ENCODE measurements around the gene BTBD10.
"Not testable (repeated sequence)": the region's sequence is repeated elsewhere in the genome, so short reads cannot be mapped to it uniquely, and the experiment has no call there.

Gene BTBD10

GRCh38 chr11:13440100-13440855 lies 22.7 kb downstream of the BTBD10 start:
- peak; percentile 64 to 68 for DNase-seq (ENCODE audit: low read depth in 2 of 2)

DNA sequence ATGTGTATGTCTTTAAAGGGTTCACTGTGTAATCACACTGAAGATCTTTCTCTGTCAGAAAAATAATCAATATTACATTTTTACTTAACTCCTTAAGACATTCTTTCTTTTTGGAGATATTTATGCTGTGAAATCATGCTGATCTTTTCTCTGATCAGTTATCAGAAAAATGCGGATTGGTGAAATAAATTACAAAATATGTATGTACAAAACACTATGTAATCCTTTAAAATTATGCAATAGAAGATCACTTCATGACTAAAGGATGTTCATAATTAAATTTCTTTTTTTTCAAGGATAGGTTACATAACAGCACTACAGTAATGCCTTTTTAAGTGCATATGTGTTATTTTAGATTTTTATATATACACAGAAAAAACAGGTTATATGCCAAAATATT lies 24.7 kb downstream of the BTBD10 start:
- no peak for DNase-seq (ENCODE audit: low read depth in 2 of 2)

DNA sequence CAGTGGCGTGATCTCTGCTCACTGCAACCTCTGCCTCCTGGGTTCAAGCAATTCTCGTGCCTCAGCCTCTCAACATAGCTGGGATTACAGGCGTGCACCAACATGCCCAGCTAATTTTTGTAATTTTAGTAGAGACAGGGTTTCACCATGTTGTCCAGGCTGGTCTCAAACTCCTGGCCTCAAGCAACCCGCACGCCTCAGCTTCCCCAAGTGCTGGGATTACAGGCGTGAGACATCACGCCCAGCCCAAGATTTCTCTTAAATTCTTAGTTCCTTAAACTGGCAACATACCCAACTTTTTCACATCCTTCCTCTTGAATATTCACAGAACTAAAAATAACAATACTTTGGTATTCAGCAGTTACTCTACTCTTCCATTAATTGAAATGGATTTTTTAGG lies 26.2 kb downstream of the BTBD10 start:
- DNase-seq (ENCODE audit: low read depth in 2 of 2): not testable (repeated sequence)

- no peak for DNase-seq (ENCODE audit: low read depth in 2 of 2)
Measured at GRCh38 chr11:13434247-13435205, 28.5 kb downstream of the BTBD10 start.

GRCh38 chr11:13433437-13433836 lies 29.6 kb downstream of the BTBD10 start:
- no peak for DNase-seq (ENCODE audit: low read depth in 2 of 2)

- no peak for DNase-seq (ENCODE audit: low read depth in 2 of 2)
Measured at GRCh38 chr11:13429836-13430235, 33.2 kb downstream of the BTBD10 start.

DNA sequence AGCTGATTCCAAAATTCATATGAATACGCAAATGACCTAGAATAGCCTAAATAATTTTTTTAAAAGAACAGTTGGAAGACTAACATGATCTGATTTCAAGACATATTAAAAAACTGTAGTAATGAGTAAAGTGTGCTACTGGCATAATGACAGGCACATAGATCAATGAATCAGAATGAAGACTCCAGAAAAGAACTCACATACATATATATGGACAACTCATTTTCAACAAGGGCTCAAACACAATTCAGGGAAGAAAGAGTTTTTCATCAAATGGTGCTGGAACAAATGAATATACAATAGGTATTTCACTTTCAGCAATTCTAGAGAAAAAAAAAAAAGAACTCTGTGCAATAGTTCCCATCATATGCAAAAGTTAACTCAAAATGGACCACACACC lies 33.7 kb downstream of the BTBD10 start:
- no peak for DNase-seq (ENCODE audit: low read depth in 2 of 2)

DNA sequence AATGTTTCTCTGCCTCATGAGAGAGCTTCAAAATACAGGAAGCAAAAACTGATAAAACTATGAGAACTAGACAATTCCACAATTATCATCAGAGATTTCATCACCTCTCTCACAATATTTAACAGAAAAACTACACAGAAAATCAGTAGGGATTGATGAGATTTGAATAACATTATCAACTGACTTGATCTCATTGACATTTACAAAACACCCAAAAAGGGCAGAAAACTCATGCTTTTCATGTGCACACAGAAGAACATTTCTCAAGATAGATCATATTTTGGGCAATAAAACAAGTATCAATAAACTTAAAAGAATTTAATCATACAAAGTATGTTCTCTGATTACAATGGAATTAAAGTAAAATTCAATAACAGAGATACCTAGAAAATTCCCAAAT lies 35.6 kb downstream of the BTBD10 start:
- DNase-seq (ENCODE audit: low read depth in 2 of 2): no peak

DNA sequence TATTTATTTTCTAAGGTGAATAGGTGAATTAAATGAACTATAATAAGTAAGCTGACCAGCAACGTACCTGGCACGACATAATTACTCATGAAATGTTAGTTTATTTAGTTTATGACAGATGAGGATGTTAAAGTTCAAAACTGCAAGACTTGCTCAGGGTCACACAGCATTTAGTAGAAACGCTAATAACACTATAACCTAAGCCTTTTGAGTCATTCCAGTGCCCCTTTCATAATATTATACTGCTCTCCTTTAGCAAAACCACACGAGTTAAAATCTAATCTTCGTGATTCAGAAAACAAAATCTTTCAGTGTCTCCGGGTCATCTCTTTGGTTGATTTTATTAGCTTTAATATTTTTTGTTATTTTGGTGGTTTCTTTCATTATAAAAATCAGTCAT lies 39.6 kb downstream of the BTBD10 start:
- DNase-seq (ENCODE audit: low read depth in 2 of 2): no peak

GRCh38 chr11:13421561-13421960 lies 41.5 kb downstream of the BTBD10 start:
- DNase-seq (ENCODE audit: low read depth in 2 of 2): no peak

DNA sequence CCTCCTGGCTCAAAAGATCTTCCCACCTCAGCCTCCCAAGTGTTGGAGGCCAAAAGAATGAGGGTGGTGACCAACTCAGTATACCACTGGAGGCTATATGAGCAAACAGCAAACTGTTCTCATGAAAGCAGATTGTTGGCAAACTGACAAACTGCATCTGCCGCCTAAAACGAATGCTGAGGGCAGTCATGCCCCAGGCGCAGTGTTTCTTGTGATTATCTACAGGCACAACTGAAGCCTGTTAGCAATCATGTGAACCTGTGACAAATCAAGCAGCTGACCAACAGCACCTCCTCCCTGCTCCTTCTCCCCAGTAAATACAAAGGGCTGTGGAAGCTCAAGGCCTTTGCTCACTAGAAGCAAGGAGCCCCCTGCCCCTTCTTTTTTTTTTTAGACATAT lies 47.8 kb downstream of the BTBD10 start:
- DNase-seq (ENCODE audit: low read depth in 2 of 2): no peak

GRCh38 chr11:13405220-13405619 lies 57.8 kb downstream of the BTBD10 start:
- no peak for DNase-seq (ENCODE audit: low read depth in 2 of 2)

GRCh38 chr11:13398335-13398734 lies 64.7 kb downstream of the BTBD10 start:
- DNase-seq (ENCODE audit: low read depth in 2 of 2): not testable (repeated sequence)

GRCh38 chr11:13391217-13391616 lies 71.8 kb downstream of the BTBD10 start:
- DNase-seq (ENCODE audit: low read depth in 2 of 2): no peak

DNA sequence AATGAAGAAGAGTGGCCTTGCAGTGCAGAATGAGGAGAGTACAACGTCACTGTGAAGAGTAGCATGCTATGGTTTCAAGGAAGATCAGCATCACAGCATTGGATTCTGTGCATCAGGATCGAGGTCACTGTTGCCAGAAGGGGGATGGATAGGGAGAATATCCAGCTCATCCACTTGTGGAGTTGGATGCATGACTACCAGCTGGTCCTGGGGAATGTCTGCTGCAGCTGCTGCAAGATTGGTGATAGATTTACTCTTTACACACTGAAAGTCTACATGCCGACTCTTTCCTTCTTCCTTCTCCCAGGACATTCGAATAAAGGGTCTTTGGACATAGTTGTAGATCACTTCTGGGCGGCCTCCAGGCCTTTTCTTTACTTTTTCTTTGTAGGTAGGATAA lies 74.3 kb downstream of the BTBD10 start:
- no peak for DNase-seq (ENCODE audit: low read depth in 2 of 2)

GRCh38 chr11:13386567-13386966 lies 76.5 kb downstream of the BTBD10 start:
- no peak for DNase-seq (ENCODE audit: low read depth in 2 of 2)

- DNase-seq (ENCODE audit: low read depth in 2 of 2): peak; percentile 15 to 21
Measured at GRCh38 chr11:13384908-13385640, 77.9 kb downstream of the BTBD10 start.

GRCh38 chr11:13382751-13383150 lies 80.3 kb downstream of the BTBD10 start:
- DNase-seq (ENCODE audit: low read depth in 2 of 2): no peak

DNA sequence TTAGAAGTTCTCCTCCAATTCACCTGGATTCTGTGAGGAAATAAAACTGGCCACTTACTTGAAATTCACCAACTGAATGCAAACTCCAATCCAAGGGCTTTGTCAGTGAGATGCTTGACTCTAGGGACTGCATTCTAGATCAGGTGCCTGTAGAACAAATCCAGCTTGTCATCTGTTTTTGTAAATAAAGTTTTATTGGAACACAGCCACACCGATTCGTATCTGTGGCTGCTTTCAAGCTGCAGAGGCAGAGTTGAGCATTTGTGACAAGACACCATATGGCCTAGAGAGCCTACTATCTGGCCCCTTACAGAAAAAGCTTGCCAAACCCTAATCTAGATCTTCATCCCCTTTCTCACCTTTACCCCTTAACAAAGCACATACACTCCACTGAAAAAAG lies 82.3 kb downstream of the BTBD10 start:
- DNase-seq (ENCODE audit: low read depth in 2 of 2): no peak

- no peak for DNase-seq (ENCODE audit: low read depth in 2 of 2)
Measured at GRCh38 chr11:13378316-13378715, 84.7 kb downstream of the BTBD10 start.

DNA sequence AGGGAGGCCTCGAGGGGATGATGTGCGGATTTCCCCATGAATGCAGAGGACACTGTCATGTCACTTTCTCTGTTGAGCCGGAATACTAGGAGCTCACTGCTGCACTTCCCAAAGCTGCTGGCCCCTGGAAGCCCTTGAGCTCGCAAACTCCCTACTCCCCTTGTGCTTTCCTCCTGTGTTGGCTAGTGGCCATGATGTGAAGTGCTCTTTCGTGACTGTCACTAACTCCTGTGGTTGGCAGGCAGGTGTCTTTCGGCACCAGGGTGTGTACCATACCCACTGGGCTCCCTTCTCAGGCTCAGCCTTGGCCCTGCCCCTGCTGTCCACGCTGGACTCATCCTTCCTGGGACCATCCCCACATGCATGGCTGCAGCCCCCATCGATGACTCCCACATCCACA lies 86.2 kb downstream of the BTBD10 start:
- no peak for DNase-seq (ENCODE audit: low read depth in 2 of 2)

DNA sequence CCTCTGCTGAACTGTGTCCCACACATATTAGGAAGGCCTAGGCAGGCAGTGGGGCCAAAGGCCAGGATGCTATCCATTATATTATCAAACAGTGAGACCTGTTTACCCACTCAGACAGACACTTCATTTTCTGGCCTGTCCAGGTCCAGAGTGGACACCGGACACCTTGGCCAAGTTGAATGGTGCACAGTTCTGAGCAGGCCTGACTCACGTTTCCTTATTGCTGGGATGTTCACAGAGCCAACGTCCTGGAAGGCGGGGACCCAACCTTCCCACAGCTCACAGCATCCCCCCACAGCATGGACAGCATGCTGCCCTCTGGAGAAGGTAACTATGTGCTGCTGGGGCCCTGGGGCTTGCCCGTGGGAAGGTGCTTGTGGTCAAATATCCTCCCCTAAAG lies 86.6 kb downstream of the BTBD10 start:
- DNase-seq (ENCODE audit: low read depth in 2 of 2): no peak
